ENCODE results near the gene TESK1.

- TF ChIP-seq, protein P1, sequence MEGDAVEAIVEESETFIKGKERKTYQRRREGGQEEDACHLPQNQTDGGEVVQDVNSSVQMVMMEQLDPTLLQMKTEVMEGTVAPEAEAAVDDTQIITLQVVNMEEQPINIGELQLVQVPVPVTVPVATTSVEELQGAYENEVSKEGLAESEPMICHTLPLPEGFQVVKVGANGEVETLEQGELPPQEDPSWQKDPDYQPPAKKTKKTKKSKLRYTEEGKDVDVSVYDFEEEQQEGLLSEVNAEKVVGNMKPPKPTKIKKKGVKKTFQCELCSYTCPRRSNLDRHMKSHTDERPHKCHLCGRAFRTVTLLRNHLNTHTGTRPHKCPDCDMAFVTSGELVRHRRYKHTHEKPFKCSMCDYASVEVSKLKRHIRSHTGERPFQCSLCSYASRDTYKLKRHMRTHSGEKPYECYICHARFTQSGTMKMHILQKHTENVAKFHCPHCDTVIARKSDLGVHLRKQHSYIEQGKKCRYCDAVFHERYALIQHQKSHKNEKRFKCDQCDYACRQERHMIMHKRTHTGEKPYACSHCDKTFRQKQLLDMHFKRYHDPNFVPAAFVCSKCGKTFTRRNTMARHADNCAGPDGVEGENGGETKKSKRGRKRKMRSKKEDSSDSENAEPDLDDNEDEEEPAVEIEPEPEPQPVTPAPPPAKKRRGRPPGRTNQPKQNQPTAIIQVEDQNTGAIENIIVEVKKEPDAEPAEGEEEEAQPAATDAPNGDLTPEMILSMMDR (IDR thresholded peaks at IDR 0.05) = no peak
- no peak for TF ChIP-seq EP300 (IDR thresholded peaks at IDR 0.05)
- no peak for TF ChIP-seq POLR2A (IDR thresholded peaks at IDR 0.05)
Observed at GRCh38 chr9:35563791-35564197, 41.3 kb upstream of the TESK1 start.
